Activated CD8-positive, alpha-beta memory T cell treated with anti-CD3 and anti-CD28 coated beads, Interleukin-2, amount 50 U/mL, for 1 hour (primary cell): Measurements from ENCODE around the gene LY86.

Source experiments
- DNase-seq: peaks from one replicate; pipeline ENCODE4 v3.0.0-alpha.2; 2020; ENCODE audit errors: extremely low read depth

Gene LY86

DNA sequence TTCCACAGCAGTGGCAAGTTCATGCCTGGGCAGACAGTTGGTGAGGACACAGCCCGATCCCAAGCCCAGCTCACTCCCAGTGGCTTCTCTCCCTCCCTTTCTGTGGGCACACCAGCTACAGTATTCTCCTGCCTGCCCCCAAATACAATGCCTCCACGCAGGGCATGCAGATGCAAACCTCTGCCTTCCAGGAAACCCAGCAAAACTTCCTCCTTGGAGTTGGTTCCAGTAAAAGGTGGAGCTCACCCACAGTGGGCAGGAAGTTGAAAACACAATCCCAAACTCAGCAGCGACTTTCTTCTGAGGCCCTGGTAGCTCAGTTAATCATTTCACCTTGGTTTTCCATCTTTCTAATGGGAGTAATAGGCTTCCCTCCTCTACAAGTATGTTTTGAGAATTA lies 93.7 kb downstream of the LY86 start:
- DNase-seq = no peak

DNA sequence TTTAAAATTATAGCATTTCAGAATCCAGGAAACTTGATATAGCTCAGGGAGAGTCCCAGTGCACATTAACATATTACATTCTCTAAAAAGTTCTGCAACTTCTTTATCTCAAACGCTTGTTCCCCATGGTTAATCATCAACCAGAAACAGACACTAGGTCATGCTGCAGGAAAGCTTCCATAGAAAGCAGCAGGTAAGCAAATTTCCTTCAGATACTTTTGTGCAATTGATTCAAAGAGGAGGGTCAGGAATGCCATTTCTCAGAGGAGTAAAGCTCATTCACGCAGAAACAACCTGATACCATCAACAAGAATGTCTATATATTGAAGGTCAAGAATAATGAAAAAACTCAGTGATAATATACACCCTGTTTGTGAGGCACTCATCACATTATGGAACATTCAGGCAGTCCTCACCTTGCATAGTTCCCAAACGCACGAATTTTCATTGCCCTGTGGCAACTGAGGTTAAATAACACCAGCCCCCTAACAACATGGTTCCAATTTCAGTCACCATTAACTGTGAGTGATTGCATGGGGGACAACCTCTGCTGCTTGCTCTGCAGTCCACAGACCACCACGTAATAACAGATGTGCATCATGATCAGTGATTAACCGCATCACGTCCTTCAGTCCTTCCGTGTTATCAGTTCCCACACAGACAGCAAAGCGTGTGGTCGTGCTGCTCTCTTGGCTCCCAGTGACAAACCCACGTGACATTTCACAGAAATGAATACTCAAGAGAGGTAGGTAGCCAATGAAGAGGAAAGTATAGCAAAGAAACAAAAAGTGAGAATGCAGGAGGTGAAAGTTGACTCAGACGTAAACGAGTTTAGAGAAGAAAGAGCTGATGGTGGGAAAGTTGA lies 95.7 kb downstream of the LY86 start:
- DNase-seq = no peak

DNA sequence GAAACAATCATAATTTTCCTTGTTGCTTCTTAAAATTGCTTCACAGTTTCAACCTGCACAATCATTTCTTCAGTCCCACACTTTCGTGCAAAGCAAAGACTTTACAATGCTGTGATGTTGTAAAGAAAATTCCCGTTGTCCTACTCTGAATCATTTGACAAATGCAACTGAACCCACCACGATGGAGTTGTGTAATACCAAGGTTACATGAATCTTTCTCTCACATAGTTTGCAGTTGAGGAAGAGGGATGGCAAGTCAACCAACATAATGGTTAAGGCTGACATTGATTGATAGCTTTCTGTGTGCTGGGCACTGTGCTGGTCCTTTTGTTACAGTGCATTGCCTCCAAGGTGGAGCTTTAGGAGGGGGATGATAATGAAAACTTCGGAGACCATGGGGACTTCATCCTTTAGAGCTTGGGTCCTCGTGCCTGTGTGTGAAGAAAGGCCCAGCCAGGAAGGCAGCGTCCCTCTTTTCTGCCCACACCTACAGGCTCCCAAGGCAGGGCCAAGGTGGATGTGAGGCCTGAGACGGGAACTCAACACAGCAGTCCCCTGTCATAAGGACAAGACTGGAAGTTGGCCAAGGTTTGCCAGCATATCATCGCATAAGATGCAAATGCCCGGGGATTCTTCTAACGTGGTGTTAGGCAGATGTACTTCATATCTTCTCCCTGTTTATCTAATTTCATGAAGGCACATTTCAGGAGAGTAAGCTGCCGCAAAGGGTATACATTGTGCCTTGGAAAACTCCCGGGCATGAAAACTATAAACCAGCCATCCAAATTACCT lies 96.9 kb downstream of the LY86 start:
- DNase-seq = no peak

DNA sequence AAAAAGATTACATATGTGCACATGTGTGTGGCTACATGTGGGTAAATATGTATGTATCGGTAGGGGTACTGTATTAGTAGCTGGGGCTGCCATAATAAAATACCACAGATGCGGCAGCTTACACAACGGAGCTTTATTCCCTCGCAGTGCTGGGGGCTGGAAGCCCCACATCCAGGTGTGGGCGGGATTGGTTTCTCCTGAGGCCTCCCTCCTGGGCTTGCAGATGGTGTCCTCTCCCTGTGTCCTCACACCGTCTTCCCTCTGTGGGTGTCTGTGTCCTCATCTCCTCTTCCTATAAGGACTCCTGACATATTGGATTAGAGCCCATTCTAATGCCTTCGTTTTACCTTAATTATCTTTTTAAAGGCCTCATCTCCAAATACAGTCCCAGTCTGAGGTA lies 97.7 kb downstream of the LY86 start:
- DNase-seq = no peak

DNA sequence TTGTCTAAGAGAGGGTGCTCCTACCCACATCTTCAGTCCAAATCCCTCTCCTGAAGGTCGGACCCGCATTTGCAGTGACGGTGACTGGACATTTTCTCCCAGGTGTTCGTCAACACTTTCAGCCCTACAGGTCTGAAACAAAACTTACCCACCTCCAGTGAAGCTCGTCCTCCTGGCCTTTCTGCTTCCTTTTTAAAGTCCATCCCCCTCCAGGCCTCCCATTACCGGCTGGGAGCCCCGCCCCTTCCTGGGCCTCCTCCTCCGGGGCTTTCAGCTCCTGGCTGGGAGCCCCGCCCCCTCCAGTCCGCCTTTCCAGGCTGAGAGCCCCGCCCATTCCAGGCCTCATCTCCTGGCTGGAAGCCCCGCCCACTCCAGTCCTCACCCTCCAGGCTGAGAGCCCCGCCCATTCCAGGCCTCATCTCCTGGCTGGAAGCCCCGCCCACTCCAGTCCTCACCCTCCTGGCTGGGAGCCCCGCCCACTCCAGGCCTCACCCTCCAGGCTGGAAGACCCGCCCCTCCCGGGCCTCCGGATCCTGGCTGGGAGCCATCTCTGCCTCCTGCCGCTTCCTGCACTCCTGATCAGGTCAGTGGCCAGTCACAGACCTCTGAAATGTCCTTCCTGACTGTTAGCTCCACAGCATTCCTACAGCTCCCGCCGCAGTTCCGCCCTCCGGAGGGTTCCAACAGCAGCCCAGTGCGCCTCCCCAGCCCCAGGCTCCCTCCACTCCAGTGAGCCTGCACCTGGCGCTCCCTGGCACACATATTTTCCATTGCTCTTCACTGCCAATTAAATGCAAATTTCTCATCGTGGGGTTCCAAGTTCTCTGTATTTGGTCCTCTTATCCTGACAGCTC lies 98.5 kb downstream of the LY86 start:
- no peak for DNase-seq

DNA sequence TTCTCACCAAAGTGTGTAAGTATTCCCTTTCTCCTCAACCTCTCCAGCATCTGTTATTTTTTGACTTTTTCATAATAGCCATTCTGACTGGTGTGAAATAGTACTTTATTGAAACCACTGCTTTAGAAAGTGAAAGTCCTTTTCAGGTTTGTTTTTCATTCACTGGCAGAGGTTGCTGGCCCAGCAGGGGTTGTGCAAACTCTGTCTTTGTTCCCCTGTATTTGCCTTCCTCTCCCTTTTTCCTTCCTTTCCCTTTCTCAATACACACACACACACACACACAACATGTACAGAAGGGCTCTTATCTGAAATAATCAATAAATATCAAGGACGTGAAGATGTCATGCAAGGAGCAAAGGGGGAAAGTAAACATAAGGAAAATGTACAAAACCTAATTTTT lies 99.8 kb downstream of the LY86 start:
- no peak for DNase-seq

DNA sequence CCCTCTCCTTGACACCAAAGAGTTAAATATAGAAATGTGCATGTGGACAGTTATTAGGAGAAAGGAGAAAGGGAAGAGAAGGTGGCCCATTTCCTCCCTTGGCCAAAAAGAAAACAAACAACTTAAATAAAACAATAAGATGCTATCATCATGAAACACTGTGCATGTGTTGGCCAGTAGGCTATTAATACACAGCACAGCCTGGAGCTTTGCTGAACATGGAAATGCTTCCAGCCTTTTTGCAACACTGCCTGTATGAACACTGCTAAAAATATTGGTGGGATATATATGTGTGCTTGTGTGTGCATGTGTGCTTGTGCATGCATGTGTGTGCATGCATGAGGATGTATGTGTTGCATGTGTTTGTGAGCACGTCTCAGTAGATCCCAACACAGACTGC lies 100.4 kb downstream of the LY86 start:
- no peak for DNase-seq

DNA sequence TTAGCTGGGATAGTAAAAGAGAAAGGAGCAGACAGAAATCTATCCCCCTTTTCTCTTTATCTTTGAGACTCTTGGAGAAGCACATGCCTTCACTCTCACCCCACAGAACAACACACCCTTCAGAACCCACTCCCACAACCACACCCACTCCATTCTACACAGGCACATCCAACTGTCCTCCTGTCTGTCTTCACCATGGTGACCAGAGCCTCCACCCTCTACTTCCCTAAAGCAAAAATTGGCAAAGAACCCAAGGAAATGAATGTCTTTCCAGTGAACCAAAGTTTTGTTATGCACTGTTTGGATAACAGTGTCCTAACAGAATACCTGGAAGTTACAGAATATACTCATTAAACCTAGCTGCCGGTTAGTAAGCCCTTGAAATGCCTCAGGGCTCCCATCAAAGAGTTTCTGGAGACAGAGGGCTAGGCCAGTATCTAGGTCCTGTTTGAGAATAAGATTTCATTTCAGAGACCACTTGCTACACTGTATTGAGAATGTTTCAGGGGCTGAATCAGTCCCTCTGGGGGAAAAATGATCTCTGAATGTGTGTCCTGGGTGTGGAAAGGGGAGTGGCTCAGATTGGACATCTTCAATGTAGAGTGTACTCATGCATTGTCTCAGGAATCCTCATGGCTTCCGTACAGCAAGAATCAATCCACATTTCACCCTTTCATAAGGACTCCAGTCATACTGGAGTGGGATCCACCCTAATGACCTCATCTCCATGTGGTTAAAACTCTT lies 101.1 kb downstream of the LY86 start:
- no peak for DNase-seq

DNA sequence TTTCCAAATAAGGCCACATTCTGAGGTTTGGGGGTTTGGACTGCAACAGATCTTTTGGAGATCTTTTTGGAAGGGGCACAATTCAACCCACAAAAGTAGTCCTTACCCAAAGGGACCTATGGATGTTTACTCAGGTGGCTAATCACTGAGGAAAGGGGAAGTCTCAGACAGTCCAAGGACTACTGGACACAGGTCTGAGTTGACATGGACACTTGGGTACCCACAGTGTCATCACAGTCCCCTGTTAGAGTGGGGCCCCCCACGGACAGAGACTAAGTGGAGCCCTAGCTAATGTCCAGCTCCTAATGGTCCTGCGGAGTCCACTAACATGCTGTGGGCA lies 101.6 kb downstream of the LY86 start:
- no peak for DNase-seq

DNA sequence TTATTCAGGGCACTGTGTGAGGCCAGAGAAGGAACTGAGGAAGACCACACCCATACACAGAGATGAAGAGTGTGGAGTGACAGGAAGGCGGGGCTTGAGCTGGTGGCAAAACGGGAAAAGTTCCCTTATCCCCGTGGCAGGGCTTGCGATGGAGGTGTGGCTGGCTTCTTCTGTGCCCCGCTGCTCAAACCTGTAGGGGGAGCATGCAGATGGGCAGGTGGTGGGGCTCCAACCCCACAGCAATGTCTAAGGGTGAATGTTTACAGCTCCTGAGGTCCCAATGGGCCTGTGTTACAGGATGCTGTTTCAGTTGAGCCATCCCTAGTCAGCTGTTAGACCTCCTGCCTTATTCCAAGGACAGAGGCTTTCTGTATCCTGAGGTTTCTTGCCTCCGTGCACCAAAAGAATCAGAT lies 105.9 kb downstream of the LY86 start:
- DNase-seq = no peak

DNA sequence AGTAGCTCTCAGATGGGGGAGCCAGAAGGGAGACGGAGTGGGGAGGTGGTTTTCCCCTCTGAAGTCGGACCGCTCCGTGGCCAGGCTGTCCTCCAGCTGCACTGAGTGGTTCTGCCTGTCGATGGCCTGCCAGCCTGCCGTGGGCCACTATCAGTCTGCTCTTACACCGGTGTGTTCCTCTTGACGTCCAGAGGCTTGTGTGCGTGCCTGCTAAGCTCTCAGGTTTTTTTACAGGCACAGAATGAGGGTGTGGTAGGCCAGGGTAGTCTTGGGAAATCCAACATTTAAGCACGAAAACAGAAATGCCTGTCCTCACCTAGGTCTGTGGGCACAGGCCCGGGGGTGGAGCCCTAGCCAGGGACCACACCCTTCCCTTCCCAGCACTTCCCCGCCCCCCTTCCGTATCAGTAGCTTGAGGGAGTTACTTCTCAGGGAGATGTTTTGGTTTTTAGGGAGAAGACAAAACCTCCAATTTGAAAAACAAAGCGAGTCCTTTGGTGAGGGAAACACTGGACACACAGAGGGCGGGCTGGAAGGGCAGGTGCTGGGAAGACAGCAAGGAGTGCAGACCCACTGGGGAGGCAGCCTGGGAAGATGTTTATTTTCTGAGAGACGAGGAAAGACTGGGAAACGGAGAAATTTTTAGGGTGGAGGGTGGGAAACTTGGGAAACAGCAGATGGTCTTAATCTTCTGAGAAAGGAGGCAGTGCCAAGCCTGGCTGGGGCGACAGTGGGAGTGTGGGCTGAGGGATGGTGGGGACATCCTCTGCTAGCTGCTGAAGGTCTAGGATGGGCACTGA lies 106.5 kb downstream of the LY86 start:
- no peak for DNase-seq

DNA sequence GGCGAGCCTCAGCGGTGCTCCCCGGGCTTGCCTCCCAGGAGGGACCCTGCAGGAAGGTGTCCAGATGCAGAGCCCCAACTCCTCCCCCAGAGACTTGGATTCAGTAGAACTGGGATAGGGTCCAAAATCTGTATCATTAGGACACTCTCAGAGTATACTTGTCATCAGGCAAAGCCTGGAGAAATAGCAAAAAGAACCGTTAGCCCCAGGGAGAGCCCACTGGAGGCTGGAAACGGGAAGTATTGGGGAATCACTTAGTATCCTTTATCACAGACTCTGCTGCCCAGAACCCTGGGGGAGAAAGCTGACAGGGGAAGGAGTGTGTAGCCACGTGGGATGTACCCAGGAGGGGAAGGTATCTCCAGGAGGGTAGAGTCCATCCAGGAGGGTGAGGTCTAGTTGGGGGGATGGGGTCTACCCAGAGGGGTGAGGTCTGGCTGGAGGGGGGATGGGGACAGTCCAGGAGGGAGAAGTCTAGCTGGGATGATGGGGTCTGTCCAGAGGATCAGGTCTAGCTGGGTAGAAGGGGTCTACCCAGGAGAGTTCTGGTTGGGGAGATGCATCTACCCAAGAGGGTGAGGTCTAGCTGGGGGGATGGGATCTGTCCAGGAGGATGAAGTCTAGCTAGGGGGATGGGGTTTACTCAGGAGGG lies 107.2 kb downstream of the LY86 start:
- no peak for DNase-seq

DNA sequence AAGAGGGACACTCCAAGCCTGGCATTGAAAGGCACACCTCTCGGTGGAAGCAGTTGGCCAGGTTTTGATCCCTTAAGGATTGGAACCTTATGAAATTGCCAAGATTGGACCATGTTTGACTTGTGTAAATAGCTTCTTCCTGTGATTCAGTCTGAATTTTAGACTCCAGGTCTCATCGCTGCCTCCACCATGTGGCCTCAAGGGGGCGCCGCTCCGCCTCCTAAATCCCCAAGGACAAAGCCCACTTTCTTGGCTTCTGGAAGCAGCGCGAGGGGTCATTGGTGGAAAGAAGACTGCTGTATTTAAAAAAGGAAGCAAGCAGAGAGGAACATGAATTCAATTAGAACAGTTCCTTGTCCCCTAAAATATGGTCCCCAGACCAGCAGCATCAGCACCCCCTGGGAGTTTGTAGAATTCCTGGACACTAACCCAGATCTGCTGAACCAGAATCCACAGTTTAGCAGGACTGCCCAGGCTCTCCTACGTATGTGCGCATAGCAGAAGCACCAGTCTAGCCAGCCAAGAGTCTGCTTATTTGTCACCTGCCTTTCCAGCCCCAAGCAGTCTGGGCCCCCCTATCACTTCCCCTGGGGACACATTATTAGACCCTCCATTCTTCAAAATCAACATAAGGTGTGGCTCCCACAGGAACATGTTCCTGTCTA lies 108.5 kb downstream of the LY86 start:
- DNase-seq = no peak

DNA sequence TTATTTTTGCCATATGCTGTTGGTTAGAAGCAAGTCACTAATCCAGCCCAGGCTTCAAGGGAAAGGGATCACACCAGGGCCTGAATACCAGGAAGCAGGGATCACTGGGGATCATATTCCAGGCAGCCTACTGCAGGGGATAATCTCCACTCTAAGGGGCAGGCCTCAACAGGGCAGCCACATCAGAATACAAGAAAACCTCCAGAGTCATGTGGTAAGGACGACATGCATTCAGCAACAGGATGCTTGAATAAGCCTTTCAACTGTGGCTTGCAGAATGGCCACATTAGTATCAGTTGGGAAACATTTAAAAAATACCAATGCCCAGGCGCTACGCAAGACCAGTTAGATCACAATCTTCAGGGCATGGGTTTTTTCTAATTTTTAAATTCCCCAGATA lies 109.1 kb downstream of the LY86 start:
- DNase-seq = no peak

DNA sequence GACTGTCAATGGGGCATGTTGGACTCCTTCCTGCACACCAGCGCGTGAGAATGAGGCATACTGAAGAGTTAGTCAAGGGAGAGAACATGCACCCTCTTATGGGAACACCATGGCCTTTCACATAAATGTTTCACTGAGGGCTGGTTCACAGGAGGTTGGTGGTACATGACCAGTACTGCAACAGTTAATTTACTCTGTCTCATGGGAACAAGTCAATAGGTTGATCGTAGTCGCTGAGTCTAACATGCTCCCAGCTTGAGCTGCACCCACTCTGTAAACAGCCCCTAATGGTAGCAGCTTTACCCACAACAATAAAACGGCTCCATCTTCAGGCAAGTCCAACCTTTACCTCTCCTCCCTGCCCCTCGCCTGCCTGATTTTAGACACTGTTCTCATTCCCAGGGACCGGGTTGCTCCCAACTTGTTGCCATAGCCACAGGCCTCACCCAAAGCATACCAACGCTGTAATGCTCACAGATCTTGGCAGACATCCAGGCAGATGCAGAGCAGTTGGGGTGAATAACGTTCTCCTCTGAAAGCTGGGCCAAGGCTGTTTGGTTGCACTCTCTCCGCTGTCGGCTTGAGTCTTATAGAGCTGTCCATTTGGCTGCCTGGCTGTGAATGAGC lies 111.3 kb downstream of the LY86 start:
- DNase-seq = no peak

DNA sequence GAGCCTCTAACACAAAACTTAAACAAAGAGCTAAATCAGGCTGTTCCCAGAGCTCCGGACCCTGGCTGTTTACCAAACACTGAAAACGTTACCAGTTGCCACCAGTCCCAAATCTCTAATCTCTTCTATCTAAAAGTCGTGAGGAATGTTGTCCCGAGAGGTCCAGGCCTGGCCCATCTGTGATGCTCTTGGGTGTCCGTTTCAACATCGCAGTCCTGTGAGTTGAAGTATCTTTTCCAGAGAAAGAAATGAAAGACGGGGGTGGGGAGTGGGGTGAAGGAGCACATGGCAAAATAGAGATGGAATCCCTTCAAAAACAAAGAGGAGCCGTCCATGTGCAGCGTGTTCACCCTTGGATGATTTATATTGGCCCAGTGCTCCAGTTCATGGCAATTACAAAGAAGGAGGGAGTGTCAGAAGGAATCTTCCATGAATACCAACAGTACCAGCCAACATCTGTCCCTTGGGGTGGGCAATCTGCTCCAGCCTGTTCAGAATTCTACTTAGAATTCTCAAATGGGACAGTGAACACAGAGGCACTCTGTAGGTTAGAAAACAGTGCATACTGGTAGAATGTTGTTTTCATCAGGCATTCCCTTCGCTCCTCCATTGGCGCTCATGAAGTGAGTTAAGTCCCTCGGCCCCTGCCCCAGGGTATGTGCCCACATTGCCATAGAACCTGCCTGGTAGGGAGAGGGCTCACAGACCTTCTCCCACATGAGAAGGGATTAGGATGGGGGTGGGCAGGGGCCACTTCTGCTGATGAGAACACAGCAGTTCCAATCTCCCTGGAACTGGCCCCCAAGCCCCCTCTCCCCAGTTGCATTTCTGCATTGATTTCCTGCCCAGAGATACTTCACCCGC lies 112.1 kb downstream of the LY86 start:
- DNase-seq = no peak

DNA sequence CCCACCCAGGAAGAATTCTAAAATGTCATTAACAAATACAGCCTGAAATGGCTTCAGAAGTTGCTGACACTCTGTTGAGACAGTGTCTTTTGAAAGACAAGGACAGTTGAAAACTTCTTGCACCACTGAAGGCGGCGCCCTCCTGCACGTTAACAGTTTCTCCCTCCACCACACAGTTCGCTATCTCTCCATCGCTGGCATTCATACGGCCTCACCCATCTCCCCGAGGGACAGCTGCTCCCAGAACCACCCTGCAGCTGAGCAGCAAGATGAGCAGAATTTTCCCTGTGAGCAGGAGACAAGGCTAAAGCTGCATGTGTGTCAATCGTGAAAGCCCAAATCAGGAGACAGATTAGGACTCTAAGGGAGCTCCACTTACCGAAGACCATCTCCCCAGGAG lies 113.3 kb downstream of the LY86 start:
- no peak for DNase-seq

DNA sequence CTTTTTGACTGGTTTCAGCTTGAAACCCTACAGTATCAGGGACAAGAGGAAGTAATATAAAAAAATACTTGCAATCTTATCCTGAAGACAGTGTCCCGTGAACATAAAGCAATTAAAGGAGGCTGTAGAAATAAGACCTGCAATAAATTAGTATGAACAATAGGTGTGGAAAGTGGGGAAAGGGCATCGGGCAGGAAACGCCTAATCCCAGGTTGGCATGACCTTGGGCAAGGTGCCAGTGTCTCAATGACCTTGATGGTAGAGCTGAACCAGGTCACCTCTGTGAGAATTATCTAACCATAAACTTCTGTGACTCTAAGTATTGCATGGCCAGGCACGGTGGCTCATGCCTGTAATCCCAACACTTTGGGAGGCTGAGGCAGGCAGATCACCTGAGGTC lies 115.2 kb downstream of the LY86 start:
- no peak for DNase-seq
